HepG2 (cell line): ENCODE data around the gene CAST. TPM values are rescaled to one million over a fixed set of nuclear protein-coding genes. Genes with fewer than 3 reads are reported as not detected.

Source experiments
- ARNTL ChIP-seq: sonication (generic); formaldehyde crosslinking; IDR thresholded peaks from 2 replicates; pipeline ENCODE4 v1.4.0; 2020; ENCODE audit warnings: mild to moderate bottlenecking, missing genetic modification reagents
- FOSL2 ChIP-seq: sonication (generic); formaldehyde crosslinking; IDR thresholded peaks from 2 replicates; pipeline ENCODE4 v1.4.0; 2020; ENCODE audit warnings: missing genetic modification reagents
- FOXA3 ChIP-seq: IDR thresholded peaks from 2 replicates; pipeline ENCODE4 v1.6.1; 2016; ENCODE audit warnings: missing genetic modification reagents, missing compliant biosample characterization
- GFI1 ChIP-seq: sonication (generic); formaldehyde crosslinking; IDR thresholded peaks from 2 replicates; pipeline ENCODE4 v1.5.0; 2020; ENCODE audit warnings: missing genetic modification reagents, mild to moderate bottlenecking, borderline replicate concordance
- KLF9 ChIP-seq: IDR thresholded peaks from 2 replicates; pipeline ENCODE4 v1.6.1; 2016; ENCODE audit warnings: low read depth
- MAFK ChIP-seq, 2 experiments: IDR thresholded peaks in 1 of 2; conservative IDR thresholded peaks in 1 of 2; 2 replicates each; pipeline ENCODE4 v1.6.1; 2011; ENCODE audit warnings: improper control_type of control experiment in 2 of 2, low read length in 2 of 2
- MED13 ChIP-seq: sonication (generic); formaldehyde crosslinking; IDR thresholded peaks from 2 replicates; pipeline ENCODE4 v1.5.0; 2020; ENCODE audit warnings: missing genetic modification reagents
- NCOR1 ChIP-seq: fragments of 200-600 bp; sonication (generic); IDR thresholded peaks from 2 replicates; pipeline ENCODE4 v1.7.0; 2017; ENCODE audit warnings: antibody characterized with exemption, low read length, borderline replicate concordance
- NR2C2 ChIP-seq: sonication (generic); formaldehyde crosslinking; IDR thresholded peaks from 2 replicates; pipeline ENCODE4 v1.4.0; 2020; ENCODE audit warnings: missing genetic modification reagents, mild to moderate bottlenecking, moderate library complexity, borderline replicate concordance
- RBAK ChIP-seq: sonication (generic); formaldehyde crosslinking; IDR thresholded peaks from 2 replicates; pipeline ENCODE4 v1.5.1; 2020; ENCODE audit warnings: mild to moderate bottlenecking, missing genetic modification reagents
- RBM39 ChIP-seq: fragments of 200-400 bp; formaldehyde crosslinking; IDR thresholded peaks from one replicate; pipeline ENCODE4 v1.6.1; 2018; ENCODE audit warnings: antibody characterized with exemption, mild to moderate bottlenecking, low read depth, low read length; ENCODE audit not compliant: poor library complexity, severe bottlenecking
- RORA ChIP-seq: sonication (generic); formaldehyde crosslinking; IDR thresholded peaks from 2 replicates; pipeline ENCODE4 v1.5.0; 2020; ENCODE audit warnings: mild to moderate bottlenecking, missing genetic modification reagents, moderate library complexity
- TFDP2 ChIP-seq: sonication (generic); formaldehyde crosslinking; IDR thresholded peaks from 2 replicates; pipeline ENCODE4 v1.4.0; 2020; ENCODE audit warnings: missing genetic modification reagents
- ZGPAT ChIP-seq: IDR thresholded peaks from 2 replicates; pipeline ENCODE4 v1.6.1; 2016; ENCODE audit warnings: mild to moderate bottlenecking
- ZNF646 ChIP-seq: sonication (generic); formaldehyde crosslinking; IDR thresholded peaks from 2 replicates; pipeline ENCODE4 v1.9.0; 2021; ENCODE audit warnings: mild to moderate bottlenecking, missing genetic modification reagents
- ZZZ3 ChIP-seq: sonication (generic); formaldehyde crosslinking; IDR thresholded peaks from 2 replicates; pipeline ENCODE4 v1.4.0; 2020; ENCODE audit warnings: missing genetic modification reagents, mild to moderate bottlenecking, borderline replicate concordance
- polyA plus RNA-seq, 8 experiments: library from polyadenylated mRNA; depleted of rRNA in 3 of 8; stranded (reverse) in 7 of 8; unstranded in 1 of 8; fragments of >200 nt; fragmentation: Illumina TruSeq in 4 of 8; extraction: Trizol in 4 of 8; gene quantifications; 2 replicates each; pipeline versions ENCODE4 v1.2.1 to v1.2.3, GENCODE V29; 2011 to 2016; ENCODE audit warnings: low read depth in 4 of 8, missing spikeins in 1 of 8, mixed read lengths in 1 of 8; ENCODE audit not compliant: insufficient read depth in 1 of 8
- total RNA-seq, 5 experiments: library from RNA; depleted of rRNA; stranded (reverse); fragments of >200 nt; fragmentation: Illumina TruSeq; extraction: Trizol; gene quantifications; 2 replicates each; pipeline ENCODE4 v1.2.3, GENCODE V29; 2016; ENCODE audit warnings: low read depth in 1 of 5
- TF ChIP-seq, protein P1 (sequence below): sonication (generic); formaldehyde crosslinking; IDR thresholded peaks from 2 replicates; pipeline ENCODE4 v1.8.0; 2022; ENCODE audit warnings: mild to moderate bottlenecking, missing genetic modification reagents

Gene CAST
- total and polyA plus RNA-seq, 2 of the 13 experiments (the other 11 are each of a cell fraction or from before 2014, with no cell fraction given): 42.1 to 67.6 TPM

DNA sequence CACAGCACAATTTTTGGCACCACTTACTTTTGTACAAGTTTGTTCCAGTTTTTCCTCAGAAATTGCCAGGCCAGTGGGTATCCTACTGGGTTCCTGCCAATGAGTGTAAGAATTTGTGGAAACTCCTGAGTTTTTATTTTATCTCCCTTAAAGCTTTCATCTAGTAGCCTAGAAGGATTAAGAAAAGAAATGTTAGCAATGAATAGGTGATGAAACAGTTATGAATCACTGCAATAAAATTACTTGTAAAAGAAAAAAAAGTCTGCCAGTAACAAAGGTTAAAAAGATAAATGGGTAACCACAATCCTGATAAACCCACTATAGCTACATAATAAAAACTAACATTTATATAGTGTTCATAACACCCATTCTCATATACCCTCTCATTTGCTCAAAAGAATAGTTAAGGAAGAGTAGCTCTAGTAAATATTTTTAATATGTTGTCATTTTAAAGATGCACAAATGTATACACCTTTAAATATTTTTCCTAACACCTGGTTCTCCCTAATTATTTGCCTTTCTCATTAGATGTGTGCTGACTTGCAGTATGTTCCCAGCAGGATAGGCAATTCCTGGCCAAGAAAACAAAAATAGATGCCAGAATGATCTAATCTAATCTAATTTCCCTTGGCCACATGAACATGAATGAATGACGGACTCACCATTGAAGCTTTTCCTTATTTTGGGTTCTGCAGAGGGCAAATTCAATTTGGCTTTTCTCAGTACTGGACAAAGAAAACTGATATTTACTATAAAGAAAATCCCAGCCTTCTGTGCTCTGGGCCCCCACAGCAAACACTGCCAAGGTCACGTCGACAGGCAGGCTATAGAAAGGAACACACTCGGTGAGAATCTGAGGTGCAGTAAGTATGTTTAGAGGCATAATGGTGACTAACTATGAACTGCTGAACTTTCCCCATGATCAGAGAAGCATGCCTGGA, 119.1 kb downstream of the CAST start (continued):
- TF ChIP-seq TFDP2 (CRISPR knock-in tag) (no peak), ZNF646 (no peak), RBAK (CRISPR knock-in tag) (no peak), NR2C2 (CRISPR knock-in tag) (no peak), RBM39 (no peak), GFI1 (CRISPR knock-in tag) (peak; percentile 68; the same call in 1 of the 2 replicates), ZGPAT (CRISPR knock-in tag) (no peak), KLF9 (CRISPR knock-in tag) (no peak), FOSL2 (CRISPR knock-in tag) (0 out of 2 replicates have a peak, but pooled peaks have one; percentile 13), RORA (no peak), MED13 (CRISPR knock-in tag) (no peak), FOXA3 (peak; percentile 38; the same call in 1 of the 2 replicates), ZZZ3 (CRISPR knock-in tag) (no peak), MAFK (conservative IDR thresholded peaks at IDR 0.05 in 1 of 2, IDR thresholded peaks at IDR 0.05 in 1 of 2; ENCODE audit: low read length in 2 of 2) (no peak), ARNTL (CRISPR knock-in tag) (no peak), NCOR1 (no peak)
- TF ChIP-seq, protein P1, sequence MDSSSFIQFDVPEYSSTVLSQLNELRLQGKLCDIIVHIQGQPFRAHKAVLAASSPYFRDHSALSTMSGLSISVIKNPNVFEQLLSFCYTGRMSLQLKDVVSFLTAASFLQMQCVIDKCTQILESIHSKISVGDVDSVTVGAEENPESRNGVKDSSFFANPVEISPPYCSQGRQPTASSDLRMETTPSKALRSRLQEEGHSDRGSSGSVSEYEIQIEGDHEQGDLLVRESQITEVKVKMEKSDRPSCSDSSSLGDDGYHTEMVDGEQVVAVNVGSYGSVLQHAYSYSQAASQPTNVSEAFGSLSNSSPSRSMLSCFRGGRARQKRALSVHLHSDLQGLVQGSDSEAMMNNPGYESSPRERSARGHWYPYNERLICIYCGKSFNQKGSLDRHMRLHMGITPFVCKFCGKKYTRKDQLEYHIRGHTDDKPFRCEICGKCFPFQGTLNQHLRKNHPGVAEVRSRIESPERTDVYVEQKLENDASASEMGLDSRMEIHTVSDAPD (CRISPR knock-in tag): no peak
